HCEC 1CT (cell line): ENCODE data around the gene CYB561.
A peak's percentile ranks its signal among the peaks of the same experiment; 100 is the strongest.

ENCODE experiments used
- DNase-seq: peaks from one replicate; pipeline ENCODE4 v3.0.0-alpha.2; 2017

CYB561 gene

DNA sequence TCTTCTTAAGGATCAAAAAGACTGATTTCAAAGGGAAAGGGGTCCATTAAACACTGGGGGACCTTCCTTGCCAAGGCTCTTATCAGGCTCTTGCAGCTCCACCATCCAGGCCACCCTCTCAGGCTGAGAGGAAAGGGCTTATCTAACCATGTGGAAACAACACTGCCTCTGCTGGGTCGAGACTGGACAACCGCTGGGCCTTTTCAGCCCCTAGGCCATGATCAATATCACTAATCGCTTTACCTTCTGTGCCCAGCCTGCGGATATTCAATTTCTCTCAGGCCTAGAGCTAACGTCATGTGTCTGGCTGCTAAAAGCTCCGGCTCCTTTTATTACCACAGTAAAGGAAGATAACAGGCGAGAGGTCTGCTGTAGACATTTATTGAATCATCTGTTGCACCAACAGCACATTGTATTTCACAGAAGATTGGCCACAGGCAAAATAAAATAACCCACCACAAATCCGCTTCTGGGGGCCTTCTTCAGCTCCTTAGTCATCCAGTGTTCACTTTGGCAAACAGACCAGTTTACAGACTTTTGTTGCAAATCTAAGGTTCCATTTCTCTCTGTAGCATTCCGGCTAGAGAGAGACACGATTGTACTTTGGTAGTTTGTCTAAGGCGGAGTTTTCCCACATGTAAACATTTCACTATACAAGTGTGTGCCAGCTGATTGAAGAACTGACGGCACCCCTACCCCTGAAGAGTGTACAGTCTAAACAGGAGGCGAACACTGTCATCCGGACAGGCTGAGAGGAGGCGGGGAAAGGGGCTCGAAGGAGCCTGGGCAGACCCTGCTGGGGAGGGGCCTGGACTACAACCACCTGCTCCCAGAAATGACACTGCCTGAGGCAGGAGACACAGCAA lies 13.9 kb downstream of the CYB561 start:
- DNase-seq: no peak

DNA sequence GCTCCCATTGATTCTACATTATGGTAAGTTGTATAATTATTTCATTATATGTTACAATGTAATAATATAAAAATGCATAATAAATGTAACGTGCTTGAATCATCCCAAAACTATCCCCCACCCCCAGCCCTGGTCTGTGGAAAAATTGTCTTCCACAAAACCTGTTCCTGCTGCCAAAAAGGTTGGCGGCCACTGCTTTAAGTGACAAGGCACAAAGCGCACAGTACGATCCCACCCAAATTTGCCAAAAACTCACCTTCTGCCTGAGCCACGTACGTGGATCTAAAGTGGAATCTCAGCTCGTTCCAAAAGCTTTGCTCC lies 14.5 kb downstream of the CYB561 start:
- DNase-seq: no peak

DNA sequence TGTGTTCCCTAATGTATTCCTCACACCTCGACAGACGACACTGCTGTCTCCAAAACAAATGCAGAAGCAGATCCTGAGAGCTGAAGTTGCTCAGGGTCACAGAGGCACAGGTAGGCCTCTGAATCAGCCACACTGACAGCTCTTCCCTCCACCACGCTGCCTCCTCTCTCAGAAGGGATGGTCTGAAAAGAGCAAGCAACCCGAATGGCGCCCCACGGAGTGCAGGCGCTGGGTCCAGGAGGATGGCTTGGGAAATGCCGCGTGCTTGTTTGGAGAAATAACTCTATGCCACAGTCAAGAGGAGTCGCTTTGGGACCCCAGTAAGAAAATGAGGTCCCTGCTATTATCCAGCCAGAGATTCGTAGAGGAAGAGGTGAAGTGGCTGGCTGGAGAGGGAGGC lies 15.9 kb downstream of the CYB561 start:
- DNase-seq: no peak

DNA sequence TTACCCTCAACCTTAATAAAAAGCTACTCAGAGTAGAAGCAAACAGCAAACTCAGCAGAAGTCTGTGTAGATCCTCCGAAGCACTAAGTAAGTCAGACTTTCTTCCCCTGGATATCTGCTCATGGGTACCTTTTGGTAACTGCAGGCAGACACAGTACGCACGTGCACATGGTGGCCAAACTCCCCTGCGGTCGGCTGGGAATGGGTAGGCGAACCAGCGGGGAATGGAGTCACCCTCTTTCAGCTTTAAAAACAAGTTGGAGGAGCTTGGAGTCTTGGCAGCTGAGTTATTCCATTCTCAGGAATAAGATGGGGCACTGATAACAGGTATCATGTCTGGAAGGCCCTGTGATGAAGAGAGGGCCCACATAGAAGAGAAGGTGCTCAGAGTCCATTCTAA lies 16.3 kb downstream of the CYB561 start:
- DNase-seq: no peak

DNA sequence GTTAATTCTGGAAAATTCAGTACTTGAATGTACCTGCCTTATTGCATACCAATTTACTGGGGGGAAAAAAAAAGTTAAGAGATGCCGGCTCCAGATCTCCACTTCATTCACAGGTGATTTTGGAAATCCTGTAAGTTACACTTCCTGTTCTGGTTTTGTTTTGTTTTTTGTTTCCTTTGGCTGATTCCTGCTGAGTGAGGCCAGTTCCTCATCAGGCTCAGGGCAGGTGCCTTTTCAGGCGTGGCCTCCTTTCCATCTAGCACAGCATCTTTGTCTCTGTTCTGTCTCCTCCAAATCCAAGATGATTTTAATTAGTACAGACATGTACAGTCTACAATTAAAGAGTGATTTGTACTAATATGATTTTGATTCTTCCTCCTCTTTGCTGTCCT lies 19.2 kb downstream of the CYB561 start:
- DNase-seq: no peak

DNA sequence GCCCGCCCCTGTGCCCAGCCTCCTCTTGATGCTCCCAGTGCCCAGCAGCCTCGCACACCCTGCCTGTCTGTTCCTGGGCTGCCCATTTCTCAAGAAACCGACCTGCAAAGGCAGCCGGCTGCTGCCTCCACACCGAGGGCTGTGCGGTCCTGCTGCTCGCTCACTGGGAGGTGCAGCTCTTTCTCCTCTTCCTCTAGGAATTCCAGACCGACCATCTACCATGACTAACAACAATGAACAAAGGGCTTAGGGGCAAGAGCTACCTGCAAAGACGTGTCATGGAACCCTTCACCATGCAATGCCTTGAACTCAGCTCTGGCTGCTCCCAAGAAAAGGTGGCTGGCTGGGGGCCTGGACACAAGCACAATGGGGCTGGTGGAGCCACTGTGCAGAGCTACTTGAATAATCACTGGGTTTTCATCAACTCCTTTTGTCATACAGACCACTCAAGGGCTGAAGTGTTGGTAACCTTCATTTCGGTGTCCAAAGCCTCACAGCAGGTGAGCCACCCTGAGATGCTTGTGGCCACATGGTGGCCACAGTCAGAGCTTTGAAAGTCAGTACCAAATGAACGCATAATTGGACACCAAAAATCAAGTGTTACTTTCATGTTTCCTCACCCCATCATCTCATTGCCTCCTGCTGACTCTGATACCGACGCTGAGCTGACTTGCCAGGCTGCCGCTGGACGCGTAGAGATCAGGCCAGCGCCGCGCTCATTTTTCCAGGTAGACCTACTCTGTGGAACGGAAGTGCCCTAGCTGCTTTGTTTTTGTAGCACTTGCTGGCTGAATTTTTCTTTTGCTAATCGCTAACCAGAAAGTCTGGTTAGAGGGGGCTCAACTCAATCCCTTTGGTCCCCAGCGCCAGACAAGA lies 19.8 kb downstream of the CYB561 start:
- DNase-seq: no peak

DNA sequence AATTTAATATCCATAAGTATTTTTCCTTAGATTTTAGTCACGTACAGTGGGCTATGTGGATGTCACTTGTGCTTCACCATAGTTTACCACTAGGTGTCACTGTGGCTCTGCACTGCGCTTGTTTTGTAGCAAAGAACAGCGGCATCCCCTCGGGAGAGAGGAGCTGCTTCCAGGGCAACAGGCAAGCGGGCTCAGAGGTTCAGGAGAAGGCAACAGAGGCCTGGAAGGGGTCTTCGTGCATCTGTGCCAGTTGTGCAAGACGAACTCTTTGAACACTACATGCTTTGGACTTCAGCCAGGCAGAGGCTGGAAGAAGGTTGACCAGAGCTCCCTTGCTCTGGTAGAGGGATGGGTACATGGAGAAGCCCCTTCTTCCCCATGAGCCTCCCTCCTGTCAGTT lies 20.6 kb downstream of the CYB561 start:
- DNase-seq: peak; percentile 70

DNA sequence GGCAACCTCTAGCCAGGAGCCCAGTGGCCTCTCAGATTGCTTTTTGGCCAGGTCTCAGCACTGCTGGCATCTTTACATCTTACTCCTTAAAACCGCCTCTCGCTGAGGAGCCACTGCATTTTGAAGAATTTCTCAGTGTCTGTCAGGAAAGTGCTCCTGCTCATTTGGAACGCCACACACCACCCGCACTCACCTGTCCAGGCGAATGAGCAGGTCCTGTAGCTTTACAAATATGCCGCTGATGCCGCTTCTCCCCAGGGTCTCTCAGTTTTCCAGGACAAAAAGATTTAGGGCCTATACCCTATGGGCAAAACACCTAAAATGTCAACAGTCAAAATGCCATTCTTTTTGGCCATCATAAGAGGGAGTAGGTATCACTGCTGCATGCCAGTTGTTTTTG lies 22.1 kb downstream of the CYB561 start:
- DNase-seq: no peak

DNA sequence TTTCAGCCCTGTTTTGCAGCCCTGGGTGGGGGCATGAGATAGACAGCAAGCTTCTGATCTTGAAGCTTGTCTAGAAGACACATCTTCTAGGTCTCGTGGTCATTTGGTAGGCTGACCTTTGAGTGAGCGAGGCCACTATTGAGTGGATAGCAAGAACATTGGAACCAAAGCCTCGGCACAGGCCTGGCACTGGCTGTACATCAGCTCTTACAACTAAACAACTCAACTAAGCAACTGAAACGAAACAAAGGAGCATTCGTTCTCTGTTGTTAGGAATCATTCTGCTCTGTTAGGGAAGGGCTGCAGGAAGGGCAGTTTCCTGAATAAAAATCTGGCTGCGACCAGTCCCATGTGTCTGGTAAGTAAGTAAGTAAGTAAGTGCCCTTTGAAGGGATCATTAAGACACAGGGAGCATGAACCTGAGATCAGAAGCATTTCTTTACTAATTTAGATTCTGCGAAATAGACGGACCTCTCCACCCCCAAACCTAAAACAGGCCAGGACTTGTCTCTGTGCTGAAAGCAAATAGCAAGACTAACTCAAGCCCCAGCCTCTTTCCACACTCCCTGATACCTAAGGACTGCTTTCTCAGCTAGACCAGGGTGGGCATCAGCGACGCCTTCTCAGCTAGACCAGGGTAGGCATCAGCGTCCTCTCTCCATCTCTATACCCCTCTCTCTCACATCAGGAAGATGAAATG lies 22.7 kb downstream of the CYB561 start:
- no peak for DNase-seq

DNA sequence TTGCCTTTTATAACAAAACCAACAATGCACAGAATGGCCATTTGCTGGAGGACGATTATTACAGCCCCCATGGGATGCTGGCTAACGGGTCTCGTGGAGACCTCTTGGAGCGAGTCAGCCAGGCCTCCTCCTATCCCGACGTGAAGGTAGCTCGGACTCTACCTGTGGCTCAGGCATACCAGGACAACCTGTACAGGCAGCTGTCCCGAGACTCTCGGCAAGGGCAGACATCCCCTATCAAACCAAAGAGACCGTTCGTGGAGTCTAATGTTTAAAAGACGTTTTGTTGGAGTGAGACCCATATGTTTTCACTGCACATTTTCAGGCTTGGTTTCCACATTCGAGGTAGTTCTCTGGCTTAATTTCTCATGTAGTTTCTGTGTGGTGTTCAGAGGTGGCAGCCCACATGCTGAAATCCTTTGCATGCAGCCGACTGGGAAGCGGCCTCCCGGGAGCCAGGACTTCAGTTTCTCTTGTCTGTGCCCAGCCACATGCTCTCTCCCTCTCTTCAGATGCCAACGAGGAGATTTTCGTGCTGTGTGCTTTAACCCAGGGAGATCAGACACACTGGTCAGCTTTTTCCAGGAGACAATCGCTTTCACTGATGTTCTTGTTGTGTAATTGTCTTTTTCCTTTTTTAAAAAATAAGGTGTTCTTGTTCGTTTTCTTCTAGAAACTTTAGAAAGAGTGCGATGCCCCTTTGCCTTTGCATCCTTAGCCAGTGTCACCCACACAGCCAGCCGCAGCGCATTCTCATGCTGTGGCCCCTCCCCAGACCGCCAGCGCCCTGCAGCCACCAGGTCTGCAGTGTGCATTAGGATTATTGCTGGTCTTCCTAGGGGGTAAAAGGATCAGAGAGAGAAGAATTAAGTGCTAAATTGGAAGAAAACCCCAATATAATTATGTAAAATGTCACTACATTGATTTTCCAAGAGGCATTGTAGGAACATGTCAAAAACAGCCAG lies 24.1 kb downstream of the CYB561 start:
- no peak for DNase-seq

DNA sequence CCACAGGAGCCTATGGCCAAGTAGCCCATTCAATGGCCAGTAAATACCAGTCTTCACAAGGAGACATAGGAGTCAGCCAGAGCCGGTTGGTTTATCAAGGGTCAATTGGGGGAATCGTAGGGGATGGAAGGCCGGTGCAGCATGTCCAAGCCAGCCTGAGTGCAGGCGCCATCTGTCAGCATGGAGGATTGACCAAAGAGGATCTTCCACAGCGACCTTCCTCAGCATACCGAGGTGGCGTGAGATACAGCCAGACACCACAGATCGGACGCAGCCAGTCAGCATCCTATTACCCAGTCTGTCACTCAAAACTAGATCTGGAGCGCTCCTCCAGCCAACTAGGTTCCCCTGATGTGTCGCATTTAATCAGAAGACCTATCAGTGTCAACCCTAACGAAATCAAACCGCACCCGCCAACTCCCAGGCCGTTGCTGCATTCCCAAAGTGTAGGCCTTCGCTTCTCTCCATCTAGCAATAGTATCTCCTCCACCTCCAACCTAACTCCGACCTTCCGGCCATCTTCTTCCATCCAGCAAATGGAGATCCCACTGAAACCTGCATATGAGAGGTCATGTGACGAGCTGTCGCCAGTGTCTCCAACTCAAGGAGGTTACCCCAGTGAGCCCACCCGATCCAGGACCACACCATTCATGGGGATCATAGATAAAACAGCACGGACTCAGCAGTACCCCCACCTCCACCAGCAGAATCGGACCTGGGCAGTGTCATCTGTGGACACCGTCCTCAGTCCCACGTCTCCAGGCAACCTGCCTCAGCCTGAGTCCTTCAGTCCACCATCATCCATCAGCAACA lies 25.0 kb downstream of the CYB561 start:
- DNase-seq: no peak

DNA sequence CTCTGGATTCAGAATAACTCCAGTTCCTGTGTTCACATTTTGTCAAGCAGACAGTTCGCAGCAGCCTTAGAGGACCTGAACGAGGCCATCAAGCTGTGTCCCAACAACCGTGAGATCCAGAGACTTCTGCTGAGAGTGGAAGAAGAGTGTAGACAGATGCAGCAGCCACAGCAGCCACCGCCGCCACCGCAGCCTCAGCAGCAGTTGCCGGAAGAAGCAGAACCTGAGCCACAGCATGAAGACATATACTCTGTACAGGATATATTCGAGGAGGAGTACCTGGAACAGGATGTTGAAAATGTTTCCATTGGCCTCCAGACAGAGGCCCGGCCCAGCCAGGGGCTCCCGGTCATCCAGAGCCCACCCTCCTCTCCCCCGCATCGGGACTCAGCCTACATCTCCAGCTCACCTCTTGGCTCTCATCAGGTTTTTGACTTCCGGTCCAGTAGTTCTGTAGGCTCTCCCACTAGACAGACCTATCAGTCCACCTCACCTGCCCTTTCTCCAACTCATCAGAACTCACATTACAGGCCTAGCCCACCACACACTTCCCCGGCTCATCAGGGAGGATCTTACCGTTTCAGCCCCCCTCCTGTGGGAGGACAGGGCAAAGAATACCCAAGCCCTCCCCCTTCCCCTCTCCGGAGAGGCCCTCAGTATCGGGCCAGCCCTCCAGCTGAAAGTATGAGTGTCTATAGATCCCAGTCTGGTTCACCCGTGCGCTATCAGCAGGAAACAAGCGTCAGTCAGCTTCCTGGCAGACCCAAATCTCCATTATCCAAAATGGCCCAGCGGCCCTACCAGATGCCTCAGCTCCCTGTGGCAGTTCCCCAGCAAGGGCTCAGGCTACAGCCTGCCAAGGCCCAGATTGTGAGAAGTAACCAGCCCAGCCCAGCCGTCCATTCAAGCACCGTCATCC lies 25.9 kb downstream of the CYB561 start:
- no peak for DNase-seq

DNA sequence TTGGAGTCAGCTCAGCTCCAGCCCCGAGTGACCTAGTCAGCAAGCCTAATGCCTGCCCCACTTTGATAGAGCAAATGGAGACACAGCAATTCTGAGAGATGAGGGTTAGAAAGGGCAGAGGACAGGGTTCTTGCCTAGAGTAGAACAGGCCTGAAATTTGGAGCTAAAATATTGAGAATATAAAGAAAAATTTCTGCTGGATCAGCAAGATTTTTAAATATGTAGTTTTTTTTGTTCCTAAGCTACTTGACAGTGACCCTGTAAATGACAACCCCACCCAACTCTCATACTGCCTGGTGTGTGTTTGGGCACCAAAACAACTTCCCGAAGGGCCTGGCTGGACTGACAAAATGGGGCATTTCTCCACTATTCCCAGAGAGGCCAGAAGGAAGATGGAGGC lies 26.7 kb downstream of the CYB561 start:
- no peak for DNase-seq

DNA sequence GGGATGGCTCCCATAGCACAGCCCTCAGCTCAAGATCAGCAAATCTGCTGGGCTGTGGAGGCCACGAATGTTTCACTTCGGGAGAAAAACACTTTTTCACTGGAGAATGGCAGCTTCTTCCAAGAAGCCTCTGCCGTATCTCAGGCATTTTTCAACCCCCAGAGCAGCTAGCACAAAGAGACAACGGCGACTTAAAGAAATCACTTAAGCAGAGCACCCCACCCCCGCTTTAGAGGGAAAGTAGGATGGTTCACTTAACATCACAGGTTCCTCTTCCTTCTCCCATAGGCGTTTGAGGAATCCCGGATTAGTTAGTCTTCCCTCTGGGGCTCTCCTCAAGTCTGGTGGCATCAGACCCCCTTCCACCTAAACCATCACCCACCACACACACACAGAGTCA lies 27.6 kb downstream of the CYB561 start:
- DNase-seq: no peak

DNA sequence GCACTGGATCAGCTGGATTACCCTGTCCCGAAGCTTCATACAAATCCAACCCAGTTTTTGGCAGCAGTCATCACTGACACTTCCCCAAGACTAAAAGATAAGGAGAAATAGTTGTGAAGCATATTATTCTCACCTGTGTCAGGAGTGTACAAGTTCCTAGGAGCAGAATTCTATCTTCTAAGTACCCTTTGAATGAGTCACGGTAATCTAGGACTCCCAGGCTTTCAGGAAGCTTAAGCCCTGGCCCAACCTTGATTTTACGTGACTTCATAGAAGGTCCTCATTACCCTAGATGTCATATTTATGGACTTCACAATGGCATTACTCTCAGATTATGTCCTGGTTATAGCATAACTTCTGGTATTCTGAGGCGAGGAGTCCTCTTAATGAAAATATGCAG lies 31.9 kb downstream of the CYB561 start:
- DNase-seq: no peak

DNA sequence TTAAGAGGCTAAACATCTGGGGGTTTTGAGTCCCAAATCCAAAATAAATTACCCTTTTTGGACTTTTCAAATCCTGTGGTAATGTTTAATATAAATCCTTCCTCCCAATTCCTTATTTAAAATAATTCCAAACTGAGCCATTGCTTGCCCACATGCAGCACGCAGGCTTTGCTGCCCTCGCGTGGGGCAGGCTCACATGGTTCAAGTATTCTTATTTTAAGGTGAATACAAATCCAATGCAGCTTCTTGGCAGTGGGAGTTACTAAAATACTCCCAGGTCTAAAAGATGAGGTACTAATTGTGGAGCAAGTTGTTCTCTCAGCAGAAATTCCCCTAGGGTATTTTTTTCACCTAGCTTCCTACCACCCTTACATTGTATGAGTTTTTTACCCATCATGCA lies 33.0 kb downstream of the CYB561 start:
- DNase-seq: no peak

DNA sequence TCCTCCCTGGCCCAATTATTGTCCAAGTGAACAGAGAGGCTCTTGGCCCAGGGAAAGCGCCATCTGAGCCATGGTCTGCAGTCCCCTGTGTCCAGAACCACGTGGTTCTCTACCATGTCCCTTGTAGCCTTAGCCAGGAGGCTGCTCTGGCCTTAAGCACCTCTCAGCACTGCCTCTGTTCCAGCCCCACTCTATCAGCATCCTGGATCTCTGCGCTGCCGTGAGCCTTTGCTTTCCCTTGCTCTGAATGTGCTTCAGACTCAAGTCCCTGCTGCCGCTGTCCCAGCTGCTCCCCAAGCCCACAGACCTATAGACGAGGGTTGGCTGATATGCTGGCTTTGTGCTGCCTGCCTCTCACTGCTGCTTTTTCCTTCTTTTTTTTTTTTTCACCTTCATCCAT lies 33.9 kb downstream of the CYB561 start:
- DNase-seq: no peak

DNA sequence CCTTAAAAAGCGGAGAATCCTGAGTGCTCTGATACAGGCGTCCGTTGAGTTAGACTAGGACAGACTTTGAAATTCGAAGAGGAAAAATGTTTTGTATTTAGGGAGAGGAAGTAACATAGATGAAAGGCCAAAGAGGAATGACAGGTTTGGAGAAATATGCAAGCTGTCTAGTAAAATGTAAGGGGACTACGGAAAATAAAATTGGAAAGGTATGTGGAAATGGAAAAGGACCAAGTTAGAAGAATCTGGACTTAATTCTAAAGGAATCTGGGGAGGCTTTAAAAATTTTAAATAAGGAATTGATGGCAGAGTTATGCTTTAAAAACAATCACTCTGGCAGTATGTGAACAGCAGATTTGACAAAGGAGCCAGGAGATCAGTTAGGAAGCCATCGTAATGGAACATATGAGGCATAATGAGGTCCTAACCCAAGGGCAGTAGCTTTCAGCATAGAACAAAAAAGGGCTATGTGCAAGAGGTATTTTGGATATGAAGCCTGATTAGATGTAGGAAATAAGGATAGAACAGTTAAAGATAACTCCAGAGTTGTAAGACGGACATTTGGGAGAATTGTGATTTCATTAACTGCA lies 38.3 kb downstream of the CYB561 start:
- DNase-seq: no peak

DNA sequence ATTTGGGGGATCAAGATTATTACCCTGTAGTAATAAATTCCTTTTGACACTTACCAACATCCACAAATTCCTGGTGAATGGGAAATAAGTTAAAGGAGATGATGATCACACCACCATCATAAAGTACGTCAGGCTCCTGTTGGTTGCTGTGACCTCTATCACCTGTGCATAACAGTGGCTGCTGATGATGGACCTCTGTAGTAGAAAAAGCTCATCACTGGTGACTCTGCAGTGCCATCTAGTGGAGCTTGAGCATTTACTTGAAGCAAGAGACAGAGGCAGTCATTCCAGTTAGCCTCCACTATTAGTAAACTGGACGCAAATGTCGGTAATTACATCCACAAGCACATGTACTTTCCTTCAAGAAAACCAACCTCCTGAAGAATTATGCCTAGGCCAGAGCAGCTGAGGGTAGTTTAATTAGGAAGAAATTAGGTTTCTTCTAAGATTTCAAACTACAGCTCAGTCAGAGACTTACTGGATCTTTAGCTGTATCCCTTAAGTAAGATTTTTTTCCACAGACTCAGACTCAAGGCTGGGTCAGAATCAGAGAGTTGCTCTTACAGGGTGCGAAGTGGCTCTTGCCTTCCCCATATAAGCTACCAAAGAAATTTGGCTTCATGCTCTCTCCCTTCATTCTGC lies 39.3 kb downstream of the CYB561 start:
- DNase-seq: peak; percentile 86
